Ovary (tissue), 3 donors: ENCODE data around the gene TBC1D24.

Experiments used
- POLR2A ChIP-seq: fragments of 450-650 bp; IDR thresholded peaks from one replicate; pipeline ENCODE4 v1.6.1; 2017; ENCODE audit warnings: antibody characterized with exemption, mild to moderate bottlenecking, moderate library complexity
- TF ChIP-seq, protein P1 (sequence below), 3 donors: fragments of 450-650 bp in 2 of 3; fragments of 200-600 bp in 1 of 3; IDR thresholded peaks; one replicate each; pipeline versions ENCODE4 v1.5.1 to v1.8.0; 2016 to 2022; ENCODE audit warnings: antibody characterized with exemption in 3 of 3, mild to moderate bottlenecking in 1 of 3
- donor health status: DM: no; HTN: no; CAD: no.

GRCh38 chr16:2508722-2509400 lies 33.9 kb downstream of the TBC1D24 start:
- no peak for TF ChIP-seq POLR2A
- TF ChIP-seq, protein P1, sequence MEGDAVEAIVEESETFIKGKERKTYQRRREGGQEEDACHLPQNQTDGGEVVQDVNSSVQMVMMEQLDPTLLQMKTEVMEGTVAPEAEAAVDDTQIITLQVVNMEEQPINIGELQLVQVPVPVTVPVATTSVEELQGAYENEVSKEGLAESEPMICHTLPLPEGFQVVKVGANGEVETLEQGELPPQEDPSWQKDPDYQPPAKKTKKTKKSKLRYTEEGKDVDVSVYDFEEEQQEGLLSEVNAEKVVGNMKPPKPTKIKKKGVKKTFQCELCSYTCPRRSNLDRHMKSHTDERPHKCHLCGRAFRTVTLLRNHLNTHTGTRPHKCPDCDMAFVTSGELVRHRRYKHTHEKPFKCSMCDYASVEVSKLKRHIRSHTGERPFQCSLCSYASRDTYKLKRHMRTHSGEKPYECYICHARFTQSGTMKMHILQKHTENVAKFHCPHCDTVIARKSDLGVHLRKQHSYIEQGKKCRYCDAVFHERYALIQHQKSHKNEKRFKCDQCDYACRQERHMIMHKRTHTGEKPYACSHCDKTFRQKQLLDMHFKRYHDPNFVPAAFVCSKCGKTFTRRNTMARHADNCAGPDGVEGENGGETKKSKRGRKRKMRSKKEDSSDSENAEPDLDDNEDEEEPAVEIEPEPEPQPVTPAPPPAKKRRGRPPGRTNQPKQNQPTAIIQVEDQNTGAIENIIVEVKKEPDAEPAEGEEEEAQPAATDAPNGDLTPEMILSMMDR (IDR thresholded peaks at IDR 0.05): no peak
